ENCODE measurements around the gene TTC27.

Gene TTC27

GRCh38 chr2:32760628-32761027 is 132.8 kb downstream of the TTC27 start:
- DNase-seq = no peak

DNA sequence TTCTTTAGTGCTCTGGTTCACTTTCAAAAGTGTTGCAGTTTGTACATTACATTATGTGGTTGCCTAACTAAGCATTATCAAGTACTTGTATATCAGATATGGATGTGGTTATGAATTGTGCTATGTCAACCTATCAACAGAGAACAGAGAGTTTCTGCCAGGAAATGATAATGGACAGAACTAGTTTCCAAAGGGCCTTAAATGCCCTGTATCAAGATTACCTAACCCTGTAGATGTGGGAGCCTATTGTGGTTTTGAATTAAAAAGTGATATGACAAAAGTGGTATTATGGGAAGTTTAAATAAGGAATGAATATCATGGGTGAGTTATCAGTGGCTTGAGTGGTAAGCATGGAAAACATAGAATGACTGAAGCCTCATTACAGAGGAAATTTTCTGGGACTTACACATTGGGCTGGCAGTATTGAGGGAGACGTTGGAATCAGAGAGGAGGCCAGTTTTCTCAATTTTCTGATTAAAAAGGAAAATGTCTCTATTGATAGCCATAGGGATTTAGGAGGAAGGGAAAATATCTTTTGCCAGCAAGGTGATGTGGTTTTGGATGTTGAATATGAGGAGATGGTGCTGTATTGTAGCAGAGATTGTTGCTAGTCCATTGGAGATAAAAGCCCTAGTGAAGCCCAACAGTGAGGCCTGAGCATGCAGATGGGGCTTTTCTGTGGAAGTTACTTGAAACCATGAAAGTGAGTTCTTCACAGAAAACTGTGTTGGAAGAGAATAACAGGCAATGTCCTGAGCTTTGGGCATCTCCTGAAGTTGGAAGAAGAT is 140.7 kb downstream of the TTC27 start:
- no peak for DNase-seq

GRCh38 chr2:32770360-32770759 is 142.5 kb downstream of the TTC27 start:
- DNase-seq = no peak

- no peak for DNase-seq
Observed at GRCh38 chr2:32772638-32773447, 145.0 kb downstream of the TTC27 start.

DNA sequence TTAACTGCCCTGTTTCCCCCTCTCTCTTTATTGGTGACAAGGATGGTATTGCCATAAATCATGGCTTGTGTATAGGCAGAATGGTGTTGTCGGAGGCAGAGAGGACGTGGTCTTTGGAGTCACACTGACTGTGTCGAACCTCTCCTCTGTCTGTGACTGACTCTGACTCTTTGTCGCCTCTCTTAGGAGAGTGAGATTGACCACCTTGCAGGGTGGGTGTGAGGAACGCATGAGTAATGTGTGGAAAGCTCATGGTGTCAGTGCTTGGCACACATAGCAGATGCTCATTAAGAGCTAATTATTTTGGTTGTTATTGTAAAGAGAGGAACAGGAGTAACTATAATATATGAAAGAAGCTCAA is 145.6 kb downstream of the TTC27 start:
- DNase-seq = no peak

- no peak for DNase-seq
Observed at GRCh38 chr2:32775954-32776353, 148.1 kb downstream of the TTC27 start.

GRCh38 chr2:32777714-32778113 is 149.9 kb downstream of the TTC27 start:
- DNase-seq = no peak

GRCh38 chr2:32780961-32781360 is 153.1 kb downstream of the TTC27 start:
- DNase-seq = no peak

DNA sequence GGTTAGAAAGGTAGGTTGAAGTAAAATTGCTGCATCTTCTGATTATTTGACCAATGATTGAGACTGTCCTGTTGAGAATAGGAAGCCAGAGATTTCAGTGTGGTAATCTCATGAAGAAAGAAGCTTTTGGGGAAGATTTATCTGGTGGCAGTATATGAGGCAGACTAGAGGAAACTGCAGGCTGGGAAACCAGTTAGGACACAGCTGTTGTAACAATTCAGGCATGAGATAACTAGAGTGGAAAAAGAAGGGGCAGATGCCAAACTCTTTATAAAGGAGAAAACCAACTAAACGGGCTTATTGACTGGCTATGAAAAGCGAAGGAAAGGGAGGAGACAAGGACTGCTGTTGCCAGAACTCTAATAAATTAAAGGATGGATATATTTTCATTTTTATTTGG is 155.6 kb downstream of the TTC27 start:
- DNase-seq = no peak

- no peak for DNase-seq
Observed at GRCh38 chr2:32783933-32784332, 156.1 kb downstream of the TTC27 start.

DNA sequence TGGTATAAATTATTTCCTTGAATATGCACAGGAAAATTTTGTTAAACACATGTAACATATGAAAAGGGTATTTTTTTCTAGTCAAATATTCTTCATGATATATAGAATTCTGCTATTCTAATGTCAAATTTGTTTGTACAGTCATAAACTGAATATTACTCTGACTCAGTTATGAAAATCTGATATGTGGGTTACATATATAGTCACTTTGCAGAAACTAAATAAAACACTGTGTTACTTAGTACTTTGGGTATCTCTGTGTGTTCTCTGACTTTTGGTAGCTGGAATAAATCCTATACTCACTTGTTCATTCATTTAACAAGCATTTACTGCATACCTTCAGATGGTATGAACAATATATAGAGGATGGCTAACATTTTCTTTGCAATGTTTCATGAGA is 159.4 kb downstream of the TTC27 start:
- no peak for DNase-seq

DNA sequence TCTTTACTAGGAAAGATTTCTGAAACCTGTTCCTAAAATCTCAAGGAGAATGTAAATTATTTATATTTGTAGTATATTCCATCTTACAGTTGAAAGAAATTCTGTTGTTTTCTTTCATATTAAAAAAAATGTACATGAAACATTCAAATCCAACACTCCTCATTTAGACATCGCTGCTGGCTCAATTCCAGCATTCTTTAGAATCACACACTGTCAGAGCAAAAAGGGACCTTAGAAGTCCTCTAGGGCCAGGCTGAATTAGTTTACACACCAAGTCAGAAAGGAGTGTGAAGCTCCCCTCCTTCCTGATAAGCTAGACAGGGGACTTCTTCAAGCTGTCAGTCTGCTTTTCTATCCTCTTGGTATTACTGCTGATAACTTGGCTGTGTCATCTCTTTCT is 160.3 kb downstream of the TTC27 start:
- no peak for DNase-seq

DNA sequence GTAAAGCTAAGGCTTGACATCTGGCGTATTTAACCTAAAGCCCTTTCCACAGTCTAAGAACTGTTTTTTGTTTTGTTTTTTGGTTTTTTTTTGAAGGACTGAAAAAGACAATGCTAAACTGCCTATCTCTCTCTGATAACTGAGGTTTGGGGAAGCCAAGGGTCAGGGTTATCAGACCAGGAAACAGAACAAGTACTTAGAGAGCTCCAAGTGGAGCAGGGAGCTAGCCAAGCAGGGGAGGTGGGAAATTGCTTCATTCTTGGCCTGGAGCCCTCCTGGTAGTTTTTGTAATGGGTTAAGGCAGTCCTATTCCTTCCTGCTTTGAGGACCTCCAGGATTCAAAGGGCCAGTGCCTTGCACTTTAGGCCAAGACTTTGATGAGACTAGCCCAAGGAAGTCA is 164.6 kb downstream of the TTC27 start:
- DNase-seq = no peak

DNA sequence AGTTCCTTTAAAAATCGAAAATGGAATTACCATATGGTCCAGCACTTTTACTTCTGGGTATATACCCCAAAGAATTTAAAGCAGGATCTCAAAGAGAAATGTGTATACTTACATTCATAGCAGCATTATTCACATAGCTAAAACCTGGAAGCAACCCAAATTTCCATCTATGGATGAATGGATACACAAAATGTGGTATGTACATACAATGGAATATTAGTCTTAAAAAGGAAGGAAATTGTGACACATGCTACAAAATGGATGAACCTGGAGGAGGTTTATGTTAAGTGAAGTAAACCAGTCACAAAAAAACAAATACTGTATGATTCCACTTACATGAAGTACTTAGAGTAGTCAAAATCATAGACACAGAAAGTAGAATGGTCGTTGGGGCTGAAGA is 171.0 kb downstream of the TTC27 start:
- DNase-seq = no peak

DNA sequence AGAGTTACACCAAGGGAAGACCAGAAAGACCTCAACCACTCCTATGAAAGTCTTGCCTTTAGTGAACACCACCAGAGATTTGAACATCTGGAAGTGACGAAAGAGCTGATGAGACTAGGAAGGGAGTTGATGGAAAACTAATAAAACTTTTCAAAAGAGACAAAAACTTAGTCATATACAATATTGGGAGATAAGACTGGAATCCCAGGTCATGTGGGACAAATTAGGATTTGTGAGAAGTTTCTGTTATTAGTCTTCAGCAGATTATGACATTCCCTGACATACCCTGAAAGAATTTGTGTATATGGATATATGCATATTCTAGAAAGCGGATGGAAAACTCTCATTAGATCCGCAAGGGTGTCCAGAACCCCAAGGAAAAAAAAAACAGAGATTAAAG is 173.9 kb downstream of the TTC27 start:
- DNase-seq = no peak

DNA sequence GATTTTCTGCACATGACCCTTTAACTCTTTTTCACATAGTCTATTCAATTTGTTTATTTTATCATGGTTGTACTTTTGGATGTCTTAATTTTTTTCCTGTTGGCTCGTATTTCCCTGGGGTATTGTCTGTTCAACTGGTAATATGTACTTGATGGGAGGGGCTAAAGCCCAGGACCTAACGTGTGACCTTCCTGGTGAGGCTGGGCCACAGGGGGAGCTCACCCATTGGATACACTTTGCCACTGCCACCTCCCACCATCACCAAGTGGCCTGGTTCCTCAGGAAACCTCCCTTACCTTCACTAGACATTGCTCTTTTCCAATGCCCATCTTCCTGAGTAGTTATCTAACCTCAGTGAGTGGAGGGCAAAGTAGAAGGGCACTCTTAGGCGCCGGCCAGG is 175.0 kb downstream of the TTC27 start:
- DNase-seq = no peak

DNA sequence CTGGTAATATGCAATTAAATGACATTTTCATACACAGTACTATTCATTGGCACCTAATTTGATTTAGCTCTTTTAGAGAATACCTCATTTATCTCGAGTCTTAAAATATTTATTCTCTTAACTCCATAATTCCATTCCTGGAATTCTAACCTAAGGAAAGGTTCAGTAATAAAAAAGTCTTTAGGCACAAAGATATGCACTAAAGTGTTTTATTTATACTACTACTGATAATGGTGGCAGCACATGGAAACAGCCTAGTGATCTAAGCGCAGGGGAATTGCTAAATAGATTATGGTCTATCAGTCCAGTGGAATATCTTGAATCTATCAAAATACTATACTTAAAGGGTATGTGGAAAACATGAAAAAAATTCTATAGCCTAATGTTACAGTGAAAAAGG is 176.4 kb downstream of the TTC27 start:
- DNase-seq = no peak

- DNase-seq = no peak
Observed at GRCh38 chr2:32805104-32806095, 177.6 kb downstream of the TTC27 start.

DNA sequence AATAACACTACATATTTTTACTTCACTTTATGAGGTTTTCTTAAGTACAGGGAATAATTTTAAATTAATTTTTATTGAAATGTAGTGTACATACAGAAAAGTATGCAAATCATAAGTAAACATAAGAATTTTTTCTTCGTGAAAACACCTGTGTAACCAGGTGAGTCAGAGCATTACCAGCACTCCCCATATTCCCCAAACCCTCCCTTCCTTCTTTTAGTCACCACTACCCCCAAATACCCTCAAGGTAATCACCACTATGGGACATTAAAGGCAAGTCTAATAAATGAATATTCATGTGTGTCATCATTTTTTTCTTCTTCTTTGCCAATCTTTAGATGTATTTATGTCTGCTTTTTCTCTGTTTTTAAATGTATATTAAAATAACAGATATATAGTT is 179.0 kb downstream of the TTC27 start:
- DNase-seq = no peak

GRCh38 chr2:32807662-32808061 is 179.8 kb downstream of the TTC27 start:
- DNase-seq = no peak

GRCh38 chr2:32810909-32811495 is 183.2 kb downstream of the TTC27 start:
- DNase-seq = no peak

- no peak for DNase-seq
Observed at GRCh38 chr2:32811696-32812095, 183.8 kb downstream of the TTC27 start.

DNA sequence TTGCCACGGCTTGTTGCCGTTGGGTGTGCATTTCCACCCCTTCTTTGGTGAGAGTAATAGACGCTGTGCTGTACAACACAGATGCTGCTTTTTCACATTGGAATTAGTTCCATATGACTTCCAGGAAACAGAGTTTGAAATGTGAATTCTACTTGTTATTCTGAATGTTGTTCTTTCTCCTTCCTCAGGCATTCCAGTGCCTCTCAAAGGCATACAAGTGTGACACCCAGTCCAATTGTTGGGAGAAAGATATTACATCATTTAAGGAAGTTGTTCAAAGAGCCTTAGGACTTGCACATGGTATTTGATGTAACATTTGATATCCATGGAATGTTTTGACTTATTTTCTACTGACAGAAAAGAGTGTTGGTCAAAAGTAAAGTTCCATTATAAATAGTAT is 184.5 kb downstream of the TTC27 start:
- DNase-seq = no peak
